Upper lobe of left lung (tissue), 4 donors: ENCODE data around the gene GLTP.

Source experiments
- EP300 ChIP-seq, 4 donors: sonication (generic); formaldehyde crosslinking; IDR thresholded peaks; one replicate each; pipeline ENCODE4 v1.5.1; 2017; ENCODE audit warnings: antibody characterized with exemption in 4 of 4, control low read depth in 2 of 4
- POLR2A ChIP-seq, 4 donors: fragments of 450-650 bp; IDR thresholded peaks; one replicate each; pipeline ENCODE4 v1.5.1; 2016 to 2017; ENCODE audit warnings: antibody characterized with exemption in 4 of 4, mild to moderate bottlenecking in 2 of 4

GRCh38 chr12:109818905-109819500 is 61.3 kb downstream of the GLTP start:
- TF ChIP-seq EP300 (IDR thresholded peaks at IDR 0.05) (no peak), POLR2A (IDR thresholded peaks at IDR 0.05) (no peak)
